Stimulated activated CD8-positive, alpha-beta memory T cell treated with anti-CD3 and anti-CD28 coated beads, Interleukin-12 subunit alpha, Interleukin-12 subunit beta, amount 100 ng/mL, for 4 hours (primary cell): ENCODE measurements around the gene GJA8.
"Not testable (repeated sequence)": the region's sequence is repeated elsewhere in the genome, so short reads cannot be mapped to it uniquely, and the experiment has no call there.

ENCODE experiments used
- DNase-seq: peaks from one replicate; pipeline ENCODE4 v3.0.0-alpha.2; 2020; ENCODE audit warnings: low read depth

Gene GJA8

DNA sequence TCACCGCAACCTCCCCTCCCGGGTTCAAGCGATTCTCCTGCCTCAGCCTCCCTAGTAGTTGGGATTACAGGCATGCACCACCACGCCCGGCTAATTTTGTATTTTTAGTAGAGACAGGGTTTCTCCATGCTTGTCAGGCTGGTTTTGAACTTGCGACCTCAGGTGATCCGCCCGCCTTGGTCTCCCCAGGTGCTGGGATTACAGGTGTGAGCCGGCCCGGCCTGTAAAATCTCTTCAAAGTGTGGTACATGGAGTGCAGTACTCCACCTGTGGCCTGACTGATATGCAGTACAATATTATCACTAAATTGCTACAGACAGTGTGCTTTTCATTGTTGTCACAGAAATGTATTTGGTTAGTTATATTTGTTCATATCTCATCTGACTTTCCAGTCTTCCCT, 25.1 kb downstream of the GJA8 start:
- not testable (repeated sequence) for DNase-seq

DNA sequence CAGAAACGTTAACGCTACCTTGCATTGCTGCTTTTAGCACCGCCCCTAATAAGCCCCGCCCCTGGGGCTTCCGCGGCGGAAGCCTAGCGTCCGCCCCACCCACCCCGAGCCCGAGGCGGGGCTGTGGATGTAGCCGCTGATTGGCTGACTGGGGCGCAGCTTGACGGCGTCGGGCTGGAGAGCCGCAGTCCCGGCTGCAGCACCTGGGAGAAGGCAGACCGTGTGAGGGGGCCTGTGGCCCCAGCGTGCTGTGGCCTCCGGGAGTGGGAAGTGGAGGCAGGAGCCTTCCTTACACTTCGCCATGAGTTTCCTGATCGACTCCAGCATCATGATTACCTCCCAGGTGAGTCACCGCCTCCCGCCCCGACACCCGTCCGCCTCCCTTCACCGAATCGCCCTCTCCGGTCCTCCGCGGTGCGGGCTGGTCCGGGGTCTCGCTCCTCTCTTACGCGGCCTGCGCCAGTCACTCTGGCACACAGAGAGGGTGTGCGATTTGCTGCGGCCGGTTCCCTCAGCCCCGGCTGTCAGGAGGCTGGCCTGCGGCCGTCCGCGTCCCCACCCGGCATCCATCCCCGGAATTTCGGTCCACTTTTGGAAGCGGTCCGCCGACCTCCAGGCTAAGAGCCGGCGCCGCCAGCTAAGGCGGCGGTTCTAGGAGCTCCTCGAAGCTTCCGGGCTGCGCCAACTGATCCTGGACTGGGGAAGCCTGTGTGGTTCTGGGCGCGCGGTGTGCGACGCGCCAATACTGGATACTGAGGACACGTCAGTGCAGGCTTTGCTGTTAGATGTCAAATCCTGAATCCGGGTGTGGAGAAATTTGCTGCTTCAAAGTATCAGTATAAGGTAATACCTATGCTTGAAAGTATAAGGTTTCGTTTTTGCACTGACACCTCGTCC, 25.9 kb downstream of the GJA8 start, which contains the start of gene GPR89B:
TSS of gene GPR89B (plus strand) at position 185 of the 897 bp plus-strand sequence. CDS start at position 302, 117 bp downstream.
- peak; percentile 92 for DNase-seq

DNA sequence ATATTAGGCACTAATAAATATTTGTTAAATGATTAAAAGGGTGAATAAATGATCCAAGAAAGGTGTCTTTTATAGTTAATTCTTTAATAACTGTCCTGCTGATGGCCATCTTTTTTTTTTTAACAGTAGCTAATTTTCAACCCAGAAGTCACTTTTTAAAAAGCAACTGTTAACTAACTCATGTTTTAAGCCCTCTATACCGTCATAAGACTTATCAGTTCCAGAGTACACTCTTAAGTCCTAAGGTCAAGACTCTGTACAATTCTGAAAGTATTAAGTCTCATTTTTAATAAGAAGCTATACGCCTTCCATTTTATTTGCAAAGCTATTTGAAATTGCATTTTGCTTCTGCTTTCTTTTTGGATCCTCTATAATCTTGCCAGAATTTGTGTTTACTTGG, 28.5 kb downstream of the GJA8 start:
- DNase-seq, result not testable (repeated sequence)

DNA sequence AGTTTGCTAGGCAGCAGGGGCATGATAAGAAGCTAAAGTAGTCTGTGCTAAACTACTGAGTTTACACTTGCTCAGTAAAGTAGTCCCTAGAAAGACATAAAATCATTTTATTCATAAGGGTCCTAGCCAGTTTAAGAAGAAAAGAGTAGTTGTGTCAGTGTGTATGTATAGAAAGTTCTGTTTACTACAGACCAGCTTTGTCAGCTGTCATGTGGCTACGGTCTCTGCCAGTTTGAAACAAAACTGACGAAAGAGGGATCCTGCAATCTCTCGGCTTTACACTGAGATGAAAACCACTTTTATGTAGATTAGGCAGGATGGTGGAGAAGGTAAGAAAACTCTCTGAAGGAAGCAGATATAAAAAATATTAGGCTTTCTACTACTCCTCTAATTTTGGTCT, 32.7 kb downstream of the GJA8 start:
- DNase-seq, result not testable (repeated sequence)

DNA sequence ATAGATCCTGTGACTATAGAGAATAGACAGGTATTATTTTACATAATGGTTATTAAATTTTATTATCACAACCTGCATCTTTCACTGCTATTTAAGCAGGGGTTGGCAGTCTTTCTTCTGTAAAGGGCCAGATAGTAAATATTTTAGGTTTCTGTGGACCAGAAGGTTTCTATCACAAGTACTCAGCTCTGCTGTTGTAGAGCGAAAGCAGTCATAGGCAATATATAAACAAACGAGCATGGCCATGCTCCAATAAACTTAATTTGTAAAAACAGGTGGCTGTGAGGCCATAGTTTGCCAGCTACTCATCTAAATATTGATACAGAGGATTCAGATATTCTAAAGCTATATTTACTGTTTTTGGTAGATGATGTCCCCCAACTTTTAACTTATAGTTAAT, 37.9 kb downstream of the GJA8 start:
- DNase-seq, result not testable (repeated sequence)

DNA sequence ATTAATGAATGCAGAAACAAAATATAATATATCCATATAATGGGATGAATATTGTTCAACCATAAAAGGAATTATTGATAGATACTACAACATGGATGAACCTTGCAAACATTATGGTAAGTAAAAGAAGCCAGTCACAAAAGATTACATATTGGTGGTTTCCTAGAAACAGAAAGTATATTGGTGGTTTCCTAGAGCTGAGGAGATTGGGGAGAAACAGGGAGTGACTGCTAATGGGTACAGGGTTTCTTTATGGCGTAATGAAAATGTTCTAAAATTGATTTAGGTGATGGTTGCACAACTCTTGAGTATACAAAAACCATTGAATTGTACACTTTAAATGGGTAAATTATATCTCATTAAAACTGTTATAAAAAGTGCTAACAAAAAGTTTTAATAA, 40.0 kb downstream of the GJA8 start:
- not testable (repeated sequence) for DNase-seq

DNA sequence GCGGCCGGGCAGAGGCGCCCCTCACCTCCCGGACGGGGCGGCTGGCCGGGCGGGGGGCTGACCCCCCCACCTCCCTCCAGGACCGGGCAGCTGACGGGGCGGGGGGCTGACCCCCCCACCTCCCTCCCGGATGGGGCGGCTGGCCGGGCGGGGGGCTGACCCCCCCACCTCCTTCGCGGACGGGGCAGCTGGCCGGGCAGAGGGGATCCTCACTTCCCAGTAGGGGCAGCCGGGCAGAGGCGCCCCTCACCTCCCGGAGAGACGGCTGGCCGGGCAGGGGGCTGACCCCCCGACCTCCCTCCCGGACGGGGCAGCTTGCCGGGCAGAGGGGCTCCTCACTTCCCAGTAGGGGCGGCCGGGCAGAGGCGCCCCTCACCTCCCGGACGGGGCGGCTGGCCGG, 46.9 kb downstream of the GJA8 start:
- not testable (repeated sequence) for DNase-seq
